NCI-H2081 treated with DMSO at 0.1 percent for 48 hours (cell line): Measurements from ENCODE around the gene TMEM200A.

Experiments
- DNase-seq: peaks from one replicate; lab custom pipeline; 2025; lab: John Stamatoyannopoulos, UW

Gene TMEM200A

DNA sequence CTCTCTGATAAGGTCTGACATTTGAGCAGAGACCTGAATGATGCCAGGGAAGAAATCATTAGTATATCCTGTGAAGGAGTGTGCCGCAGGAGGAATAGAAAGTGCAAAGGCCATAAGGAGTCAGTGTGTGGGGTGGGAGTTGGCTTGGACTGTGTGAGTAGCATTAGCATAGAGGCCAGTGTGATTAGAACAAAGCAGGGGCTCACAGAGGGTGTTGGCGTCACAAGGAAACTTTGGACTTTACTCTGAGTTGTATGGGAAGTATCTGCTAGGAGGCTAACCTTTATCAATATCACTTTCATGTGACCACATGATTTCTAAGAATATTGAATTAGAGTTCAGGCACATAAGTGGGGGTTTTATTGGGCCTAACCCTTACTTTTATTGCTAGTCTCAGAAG, 12.1 kb downstream of the TMEM200A start:
- DNase-seq: no peak

DNA sequence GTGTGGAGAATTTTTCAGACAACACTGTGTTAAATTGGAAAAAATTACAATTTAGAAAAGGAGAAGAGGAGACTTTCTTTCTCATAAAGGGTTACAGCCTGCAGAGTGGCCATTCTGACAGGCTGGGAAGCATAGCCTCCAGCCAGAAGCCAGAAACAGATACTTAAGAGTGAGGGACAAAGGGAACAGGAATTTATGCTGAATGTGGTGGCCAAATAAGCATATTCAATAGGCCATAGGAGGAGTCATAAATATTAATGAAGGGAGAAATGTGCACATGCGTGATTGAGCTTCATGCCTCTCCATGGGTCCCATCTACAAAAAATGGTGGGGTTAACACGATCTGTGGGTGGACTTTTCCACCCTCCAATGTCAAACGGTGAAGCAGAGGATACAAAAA, 13.4 kb downstream of the TMEM200A start:
- no peak for DNase-seq

DNA sequence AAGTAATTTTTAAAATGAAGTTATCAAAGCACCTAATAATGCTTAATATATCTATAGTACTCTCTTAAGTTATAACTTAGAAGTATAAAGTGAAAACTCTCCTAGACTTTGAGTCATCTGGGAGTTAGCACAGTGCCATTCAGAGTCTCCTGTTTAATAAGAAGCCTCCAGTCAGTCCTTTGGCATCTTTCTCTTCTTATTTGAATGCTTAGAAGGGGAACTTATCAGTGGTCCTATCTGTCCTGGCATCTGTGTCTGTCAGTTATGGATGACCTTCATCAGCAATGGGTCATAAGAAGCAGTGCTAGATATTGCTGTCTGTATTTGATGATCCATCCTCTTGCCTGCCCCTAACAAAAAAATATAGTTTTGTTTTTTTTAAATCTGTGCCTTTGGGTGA, 15.2 kb downstream of the TMEM200A start:
- no peak for DNase-seq

DNA sequence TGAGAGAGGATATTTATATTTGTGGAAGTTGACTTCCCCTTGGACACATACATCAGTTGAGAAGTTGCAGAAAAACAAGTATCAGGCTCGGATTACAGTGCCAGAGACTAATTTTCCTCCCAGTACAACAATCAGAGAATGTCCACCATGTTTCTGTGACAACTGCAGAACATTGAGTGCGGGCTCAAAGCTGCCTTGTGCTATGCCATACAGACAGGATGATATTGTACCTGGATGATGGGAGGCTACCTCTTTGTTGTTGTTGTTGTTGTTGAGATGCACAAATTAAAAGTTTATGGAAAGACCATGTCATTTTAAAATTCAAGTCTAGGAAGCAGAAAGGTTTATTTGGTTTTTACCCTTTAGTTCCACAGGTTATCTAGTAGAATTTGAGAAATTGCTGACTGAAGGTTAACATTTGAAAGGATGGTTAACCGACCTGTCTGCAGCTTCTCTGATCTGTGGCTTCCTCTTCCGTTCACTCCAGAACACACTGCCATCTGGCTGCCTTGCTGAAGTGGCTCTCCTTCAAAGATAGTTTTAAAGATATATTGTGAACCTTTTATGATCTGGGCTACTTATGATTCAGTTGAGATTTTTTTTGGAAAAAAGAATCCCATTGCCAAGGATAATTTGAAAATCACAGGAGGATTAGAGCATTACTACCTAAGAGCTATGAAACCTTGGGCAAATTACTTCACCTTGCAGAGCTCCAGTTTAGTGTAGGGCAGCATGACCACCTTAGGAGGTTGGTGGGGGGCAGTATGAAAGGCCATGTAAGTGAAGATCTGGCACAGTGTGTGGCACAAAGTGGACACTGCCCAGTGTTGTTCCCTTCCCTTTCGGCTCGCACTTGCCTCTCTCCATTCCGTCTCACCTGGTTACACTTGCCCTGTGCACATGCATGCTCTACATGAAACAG, 15.9 kb downstream of the TMEM200A start:
- DNase-seq: no peak

DNA sequence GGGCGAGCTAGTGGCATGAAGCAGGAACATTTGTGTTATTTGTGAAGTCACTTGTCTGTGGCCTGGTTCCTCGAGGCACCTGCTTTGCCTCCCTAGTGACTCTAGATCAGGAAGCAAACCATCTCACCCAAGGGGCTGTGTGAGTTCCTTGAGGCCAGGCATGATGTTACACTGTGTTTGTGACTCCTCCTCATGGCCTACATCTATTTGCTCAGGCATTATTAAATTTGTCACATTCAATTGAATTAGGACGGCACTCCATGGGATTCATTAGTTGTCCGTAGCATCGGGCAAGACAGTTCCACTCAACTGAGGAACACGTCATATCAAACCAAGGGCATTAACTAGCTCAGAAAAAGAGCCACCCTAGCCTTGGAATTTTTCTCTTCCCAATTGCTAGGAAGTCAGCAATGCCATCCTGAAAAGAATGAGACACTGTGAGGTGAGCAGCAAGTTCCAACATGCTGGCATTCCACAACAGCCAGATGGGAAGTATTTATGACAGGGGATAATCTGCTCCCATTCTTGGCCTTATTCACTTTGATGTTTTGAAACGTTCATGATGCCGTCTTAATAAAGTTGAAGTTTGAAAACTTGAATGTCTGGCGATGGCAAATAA, 17.2 kb downstream of the TMEM200A start:
- DNase-seq: no peak

DNA sequence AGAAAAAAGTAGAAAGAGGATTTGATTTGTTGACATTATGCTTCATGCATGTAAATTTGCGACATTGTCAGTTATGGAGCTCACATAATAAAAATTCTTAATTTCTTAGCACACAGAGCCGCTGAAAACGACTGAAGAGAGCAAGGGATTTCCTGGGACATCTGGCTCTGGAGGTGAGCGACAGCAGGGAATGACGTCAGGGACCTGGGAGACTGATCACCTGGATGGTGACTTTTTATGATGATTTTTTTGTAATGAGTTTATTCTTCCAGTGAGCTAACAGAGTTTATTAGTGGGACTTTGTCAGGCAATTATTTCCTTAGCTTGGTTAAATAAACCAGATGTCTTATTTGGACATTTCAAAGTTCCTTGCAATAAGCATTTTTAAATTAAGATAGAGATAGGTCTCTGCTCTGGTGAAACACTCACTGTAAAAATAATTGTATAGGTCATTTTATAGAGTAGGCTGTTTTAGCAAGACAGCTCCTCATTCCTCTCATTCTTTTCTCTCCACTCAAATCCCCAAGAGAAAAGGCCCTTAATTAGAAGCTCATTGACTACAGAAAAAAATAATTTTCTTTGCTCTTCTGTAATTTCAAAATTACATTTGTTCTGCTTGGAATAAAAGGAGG, 19.4 kb downstream of the TMEM200A start:
- no peak for DNase-seq

DNA sequence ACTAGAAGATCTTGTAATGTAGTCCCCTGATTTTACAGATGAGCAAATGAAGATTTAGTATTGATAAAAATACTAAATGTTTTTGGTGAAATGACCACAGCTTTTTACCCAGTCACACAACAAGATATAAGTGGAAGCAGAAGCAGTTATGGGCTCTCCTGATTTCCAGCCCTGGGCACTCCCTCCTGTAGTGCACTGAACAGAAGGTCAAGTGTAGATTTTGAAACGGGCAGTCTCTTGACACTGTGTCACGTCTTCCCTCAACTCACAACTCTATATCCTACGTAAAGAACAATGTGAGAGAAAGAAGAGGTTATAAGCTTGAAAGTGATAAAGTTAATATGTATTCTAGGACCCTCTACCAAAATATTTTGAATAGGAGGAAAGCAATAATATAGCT, 23.3 kb downstream of the TMEM200A start:
- no peak for DNase-seq

DNA sequence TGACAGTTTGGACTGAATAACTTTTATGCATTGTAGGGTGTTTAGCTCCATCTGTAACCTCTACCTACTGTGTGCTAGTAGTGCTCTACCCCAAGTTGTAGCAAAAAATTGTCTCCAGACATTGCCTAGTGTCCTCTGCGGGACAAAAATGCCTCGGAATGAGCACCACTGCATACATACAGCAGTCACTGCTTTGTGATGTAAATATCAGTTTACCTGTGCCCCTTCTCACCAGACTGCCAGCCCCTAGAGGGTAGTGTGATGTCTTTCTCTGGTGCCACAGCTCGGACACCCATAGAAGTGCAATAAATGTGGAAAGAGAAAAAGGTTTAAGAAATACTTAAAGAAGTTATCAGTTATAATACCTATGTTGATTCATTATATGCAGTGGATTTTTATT, 25.1 kb downstream of the TMEM200A start:
- DNase-seq: no peak

DNA sequence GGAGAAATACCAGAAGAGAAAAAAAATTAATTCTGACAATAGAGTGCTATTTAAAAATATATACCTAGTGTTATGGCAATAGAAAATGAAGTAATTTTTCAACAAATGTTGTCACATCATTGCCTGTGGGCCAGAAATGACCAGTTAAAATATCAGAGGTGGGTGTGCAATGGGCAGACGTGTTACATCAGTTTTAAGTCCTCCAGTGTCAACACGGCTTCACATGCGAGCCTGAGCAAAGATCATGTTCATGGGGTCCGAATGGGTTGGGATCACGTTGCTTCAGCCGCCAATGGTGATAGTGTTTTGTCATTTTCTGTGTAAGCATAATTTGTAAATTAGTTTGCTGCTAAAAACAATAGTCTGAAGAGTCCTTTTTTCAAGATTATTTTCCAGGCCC, 27.5 kb downstream of the TMEM200A start:
- DNase-seq: no peak

DNA sequence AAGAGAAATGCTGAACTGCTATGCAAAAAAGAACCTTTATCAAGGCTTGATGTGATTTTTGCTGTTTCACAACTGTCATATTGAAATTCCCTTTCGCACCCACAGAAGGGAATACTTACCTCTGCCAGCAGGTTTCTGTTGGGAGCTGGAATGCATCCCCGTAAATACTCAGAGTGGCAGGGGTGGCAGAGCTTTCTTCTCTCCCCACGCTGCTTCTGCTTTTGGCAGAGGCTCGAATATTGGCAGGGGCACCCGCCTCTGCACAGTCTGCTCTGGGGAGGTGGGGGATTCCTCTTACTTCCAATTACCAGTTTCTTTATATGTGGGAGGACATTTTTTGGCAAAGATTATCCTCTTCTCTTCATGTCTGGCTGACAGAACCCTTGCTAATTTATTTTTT, 28.4 kb downstream of the TMEM200A start:
- no peak for DNase-seq

DNA sequence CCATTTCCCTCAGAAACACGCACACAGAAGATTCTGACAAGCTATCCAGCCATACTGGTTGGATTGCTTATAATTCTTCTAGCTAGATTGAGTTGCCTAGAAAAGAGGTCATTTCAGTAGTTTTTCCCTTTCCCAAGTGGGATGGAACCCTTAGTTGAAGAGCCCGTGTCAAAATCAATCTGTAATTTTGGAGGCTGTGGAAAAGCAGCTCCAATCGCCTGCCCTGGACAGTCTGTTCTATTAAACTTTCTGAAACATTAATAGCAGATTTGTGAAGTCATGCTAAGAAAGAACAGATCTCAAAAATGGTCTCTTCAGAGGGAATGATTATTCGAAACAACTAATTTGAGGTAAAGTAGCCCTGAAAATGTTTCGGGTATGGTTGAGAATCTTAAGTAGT, 29.3 kb downstream of the TMEM200A start:
- no peak for DNase-seq

DNA sequence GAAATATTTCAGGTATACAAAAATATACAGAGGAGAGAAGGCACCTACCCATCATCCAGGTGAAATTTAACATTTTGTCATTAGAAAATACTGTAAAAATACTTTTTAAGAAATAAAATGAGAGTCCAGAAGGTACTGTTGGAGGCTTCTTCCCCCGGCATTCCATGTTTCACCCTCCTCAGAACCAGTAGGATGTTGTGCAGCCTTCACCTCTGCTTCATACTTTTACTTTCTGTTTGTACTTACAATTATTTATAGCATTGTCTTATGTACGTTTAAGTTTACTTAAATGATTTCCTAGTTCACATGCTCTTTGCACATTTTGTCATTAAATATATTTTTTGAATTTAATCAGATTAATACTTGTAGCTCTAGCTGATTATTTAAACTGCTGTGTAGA, 30.9 kb downstream of the TMEM200A start:
- DNase-seq: no peak

DNA sequence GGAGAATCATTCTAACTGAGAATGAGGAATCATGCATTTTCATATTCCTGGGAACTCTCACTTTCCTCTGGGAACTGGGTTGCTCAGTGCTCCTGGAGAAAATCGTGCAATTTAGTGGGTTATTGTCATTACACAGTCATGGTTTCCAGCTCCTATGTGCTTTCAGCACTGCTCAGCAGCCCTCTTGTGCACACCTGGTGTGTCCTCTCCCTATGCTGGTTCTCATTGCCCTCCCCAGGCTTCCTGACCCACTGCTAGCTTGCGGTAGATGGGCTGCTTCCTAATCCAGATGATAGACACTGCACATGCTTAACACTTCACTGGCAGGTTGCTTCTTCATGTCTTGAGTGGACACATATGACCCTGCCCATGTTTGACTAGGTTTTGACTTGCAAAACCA, 39.7 kb downstream of the TMEM200A start:
- no peak for DNase-seq

DNA sequence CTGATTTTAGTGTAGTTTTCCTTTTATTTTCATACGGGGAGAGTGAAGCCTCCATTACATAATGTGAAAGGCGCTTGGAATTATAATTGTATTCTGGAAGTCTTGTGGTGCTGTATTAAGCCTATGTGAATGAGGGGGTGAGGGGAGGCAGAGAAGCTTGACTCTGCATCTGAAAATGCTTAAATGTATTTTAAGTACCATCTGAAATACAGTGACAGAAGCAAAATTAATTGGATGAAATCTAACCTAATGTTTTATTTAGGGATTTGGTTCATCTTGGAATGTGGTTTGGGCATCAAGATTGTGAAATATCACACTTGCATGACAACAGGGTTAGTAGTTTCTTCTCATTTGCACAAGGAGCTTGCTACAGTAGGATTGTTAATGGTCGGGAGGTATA, 41.2 kb downstream of the TMEM200A start:
- DNase-seq: no peak

DNA sequence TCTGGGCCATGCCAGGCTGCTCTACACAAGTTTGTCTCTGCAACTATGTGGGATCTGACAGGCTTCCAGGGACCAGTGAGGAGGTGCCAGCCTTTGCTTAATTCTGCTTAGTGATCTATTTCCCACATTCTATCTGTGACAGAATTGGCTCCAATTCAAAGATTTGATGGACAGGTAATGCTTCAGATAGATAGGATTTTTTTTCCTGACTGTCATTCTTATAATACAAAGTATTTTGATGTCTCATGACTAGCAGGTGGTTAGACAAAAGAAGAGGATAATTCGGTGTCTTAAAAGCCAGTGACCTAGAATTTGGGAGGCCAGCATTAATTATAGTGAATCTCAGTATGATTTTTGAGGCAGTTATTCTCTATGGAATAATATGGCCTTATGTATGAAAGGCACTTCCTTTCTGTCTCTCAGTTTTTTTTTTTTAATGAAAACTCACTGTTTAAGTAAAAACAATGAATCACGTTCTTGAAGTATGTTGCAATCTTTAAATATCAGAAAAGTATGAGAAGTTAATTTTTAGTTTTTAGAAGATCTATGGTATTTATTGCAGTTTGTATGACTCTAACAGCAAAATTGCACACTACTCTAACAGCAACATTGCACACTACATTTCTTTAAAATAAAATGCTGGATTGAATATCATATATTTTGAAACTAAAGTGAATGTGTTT, 43.7 kb downstream of the TMEM200A start:
- no peak for DNase-seq

DNA sequence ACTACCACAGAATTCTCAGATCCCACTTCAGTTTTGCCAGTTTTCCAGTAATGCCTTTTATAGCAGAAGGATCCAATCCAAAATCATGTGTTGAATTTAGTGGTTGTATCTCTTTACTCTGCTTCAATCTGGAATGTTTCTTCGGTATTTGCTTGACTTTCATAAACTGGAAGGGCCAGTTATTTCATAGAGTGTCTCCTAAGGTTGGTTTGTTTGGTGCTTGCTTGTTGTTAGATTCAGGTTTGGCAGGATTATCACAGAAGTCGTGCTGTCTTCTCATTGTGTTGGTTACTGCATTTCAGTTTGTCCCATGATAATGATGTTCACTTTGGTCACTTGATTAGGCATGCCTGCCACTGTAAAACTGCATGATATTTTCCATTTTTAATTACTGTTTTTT, 45.7 kb downstream of the TMEM200A start:
- no peak for DNase-seq

DNA sequence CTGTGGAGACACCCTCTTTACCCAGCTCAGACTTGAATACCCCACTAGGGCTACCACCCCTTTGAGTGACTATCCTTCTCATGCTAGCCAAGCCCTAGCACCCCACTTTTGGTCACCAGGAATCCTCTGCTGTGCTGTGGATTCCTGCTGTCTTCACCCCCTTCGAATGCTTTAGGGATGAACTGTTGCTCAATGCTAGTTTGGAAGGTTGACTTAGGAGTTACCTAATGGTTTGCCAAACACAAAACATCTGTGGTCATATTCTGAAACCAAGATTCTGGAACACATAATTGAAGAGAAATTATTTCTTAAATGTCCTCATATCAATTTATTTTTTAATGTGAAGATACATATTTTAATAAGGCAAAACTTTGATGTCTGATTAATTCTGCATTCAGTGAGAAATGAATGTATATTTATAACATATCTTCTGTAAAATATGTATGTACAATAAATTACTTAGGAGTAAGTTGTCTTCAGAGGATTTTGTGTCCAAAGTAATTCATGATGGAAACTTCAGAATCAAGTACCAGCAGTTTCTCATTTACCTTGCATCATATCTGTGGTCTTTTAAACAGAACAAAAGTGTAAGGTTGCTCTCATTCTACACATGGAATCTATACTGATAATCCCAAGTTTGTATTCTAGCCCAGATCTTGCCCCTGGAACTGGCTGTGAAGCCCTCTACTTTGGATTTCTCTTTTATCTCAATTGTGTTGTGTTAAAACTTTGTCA, 46.9 kb downstream of the TMEM200A start:
- no peak for DNase-seq

DNA sequence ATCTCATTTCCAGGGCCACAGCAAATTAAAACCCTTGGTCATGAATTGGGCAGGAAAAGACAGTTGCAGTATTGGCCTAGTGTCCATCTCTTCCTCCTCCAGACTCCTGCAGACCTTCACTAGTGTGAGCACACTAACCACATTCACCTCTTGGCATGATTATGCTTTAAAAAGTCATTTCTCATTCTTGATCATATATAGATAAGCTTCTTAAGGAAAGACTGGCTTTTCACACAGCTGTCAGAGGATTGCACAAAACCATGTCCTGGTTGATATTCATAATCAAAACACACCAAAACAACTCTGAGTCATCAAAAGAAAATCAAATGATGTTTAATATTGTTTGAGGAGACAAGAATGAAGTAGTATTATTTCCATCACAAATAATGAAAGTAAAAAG, 52.1 kb downstream of the TMEM200A start:
- no peak for DNase-seq

DNA sequence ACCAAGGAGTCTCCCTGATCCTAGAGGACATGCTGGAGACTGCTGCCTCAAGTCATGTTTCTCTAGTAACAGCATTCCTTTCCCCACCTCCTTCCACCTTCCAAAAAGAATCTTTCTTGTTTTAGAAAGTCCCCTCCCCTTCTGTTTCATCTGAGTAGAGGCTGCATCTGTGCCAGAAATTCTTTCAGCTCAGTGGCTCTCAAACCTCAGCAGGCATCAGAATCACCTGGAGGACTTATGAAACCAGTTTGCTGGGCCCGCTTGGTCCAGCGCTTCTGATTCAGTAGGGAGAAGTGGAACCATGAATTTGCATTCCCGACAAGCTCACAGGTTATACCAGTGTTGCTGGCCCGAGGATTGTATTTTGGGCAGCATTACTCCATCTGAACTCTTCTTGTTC, 55.1 kb downstream of the TMEM200A start:
- no peak for DNase-seq

DNA sequence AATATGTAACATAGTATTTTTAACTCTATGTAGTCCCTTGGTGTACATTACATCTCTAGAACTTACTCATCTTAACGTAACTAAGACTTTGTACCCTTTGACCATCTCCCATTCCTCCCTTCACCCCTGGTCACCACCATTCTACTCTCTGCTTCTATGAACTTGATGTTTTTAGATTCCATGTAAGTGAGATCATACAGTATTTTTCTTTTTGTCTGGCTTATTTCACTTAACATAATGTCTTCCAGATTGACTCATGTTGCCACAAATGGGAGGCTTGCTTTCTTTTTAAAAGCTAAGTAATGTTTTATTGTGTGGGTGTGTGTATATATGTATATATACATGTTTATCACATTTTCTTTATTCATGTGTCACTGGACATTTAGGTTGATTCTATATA, 55.8 kb downstream of the TMEM200A start:
- no peak for DNase-seq

DNA sequence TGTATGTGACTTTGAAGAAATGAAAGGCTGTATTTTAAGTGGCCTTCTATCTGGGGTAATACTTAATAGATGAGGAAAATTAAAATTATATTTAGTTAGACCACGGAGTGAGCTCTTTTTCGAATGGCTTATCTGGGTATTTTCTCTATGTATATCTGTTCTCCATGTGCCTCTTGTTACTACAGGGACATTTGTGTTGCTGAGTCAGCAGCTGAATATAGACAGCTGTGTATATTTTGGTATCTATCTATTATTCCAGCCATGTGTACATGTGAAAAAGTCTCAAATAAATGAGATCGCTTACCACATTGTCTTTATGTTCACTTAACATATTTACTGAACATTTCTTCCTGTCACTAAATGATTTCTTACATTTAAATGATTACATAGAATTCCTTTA, 57.2 kb downstream of the TMEM200A start:
- no peak for DNase-seq

DNA sequence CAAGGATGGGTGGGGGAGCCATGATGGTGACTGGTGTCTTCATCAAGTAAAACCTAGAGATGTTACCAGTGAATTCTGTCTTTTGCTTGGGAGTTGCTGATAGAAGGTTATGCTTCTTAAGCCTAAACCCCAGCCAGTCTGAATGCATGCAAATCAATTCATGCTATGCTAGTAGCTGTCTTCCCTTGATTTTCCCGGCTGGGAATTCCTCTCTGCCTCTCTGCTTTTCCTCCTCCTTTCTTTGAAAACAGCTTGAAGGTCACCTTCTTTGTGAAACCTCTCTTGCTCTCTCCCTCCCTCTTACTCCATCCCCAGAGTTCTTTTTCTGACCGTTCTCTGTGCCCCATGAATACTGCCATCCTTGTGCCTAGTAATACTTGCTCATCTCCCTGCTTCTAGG, 58.9 kb downstream of the TMEM200A start:
- no peak for DNase-seq
